GM21786 (cell line): ENCODE measurements around the gene ATXN1L.
"Not testable (repeated sequence)": the region's sequence is repeated elsewhere in the genome, so short reads cannot be mapped to it uniquely, and the experiment has no call there.

ENCODE experiments used
- ATAC-seq: cut with Tn5 transposase; IDR thresholded peaks from one replicate; pipeline ENCODE4 v1.9.1; 2021; ENCODE audit not compliant: unreplicated experiment

Gene ATXN1L, protein sequence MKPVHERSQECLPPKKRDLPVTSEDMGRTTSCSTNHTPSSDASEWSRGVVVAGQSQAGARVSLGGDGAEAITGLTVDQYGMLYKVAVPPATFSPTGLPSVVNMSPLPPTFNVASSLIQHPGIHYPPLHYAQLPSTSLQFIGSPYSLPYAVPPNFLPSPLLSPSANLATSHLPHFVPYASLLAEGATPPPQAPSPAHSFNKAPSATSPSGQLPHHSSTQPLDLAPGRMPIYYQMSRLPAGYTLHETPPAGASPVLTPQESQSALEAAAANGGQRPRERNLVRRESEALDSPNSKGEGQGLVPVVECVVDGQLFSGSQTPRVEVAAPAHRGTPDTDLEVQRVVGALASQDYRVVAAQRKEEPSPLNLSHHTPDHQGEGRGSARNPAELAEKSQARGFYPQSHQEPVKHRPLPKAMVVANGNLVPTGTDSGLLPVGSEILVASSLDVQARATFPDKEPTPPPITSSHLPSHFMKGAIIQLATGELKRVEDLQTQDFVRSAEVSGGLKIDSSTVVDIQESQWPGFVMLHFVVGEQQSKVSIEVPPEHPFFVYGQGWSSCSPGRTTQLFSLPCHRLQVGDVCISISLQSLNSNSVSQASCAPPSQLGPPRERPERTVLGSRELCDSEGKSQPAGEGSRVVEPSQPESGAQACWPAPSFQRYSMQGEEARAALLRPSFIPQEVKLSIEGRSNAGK

DNA sequence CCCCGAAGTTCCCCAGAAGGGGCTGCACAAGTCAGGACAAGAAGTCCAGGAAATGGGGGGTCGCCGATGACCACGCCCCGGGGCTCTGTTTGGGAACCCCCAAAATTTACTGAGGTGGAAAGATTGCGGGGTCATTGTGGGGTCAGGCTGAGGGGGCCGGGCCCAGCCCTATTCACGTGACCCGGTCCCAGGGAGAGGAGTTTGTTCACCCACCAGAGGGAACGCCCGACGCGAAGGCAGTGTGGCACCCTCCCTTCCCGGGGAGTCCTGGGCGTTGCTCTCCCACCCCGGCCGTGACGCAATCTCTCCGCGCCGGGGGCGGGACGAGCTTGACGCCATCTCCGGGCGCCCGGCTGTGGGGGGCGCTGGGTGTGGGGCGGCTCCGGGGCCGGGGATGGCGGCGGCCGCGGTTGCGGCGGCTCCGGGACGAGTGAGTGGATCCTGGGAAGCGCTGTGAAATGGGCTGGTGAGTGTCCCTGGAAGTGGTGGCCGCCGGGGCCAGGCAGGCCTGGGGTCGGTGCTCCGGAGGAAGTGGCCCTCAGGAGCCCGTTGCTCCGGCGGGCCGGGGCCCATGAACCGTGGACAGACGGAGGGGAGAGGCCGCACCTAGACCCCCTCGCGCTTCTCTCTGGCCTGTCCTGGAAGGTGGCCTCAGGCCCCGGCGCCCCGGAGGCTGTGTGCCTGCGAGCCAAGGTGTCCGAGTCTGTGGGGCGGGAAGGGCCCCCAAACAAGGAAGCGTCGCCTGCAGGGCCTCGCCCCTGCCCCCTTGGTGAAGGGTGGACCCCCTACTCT, at the start of gene ATXN1L:
Gene ATXN1L (plus strand): TSS at position 338 of the 792 bp plus-strand sequence. CDS start 3,765 bp downstream, outside the sequence.
- peak; percentile 71 for ATAC-seq

DNA sequence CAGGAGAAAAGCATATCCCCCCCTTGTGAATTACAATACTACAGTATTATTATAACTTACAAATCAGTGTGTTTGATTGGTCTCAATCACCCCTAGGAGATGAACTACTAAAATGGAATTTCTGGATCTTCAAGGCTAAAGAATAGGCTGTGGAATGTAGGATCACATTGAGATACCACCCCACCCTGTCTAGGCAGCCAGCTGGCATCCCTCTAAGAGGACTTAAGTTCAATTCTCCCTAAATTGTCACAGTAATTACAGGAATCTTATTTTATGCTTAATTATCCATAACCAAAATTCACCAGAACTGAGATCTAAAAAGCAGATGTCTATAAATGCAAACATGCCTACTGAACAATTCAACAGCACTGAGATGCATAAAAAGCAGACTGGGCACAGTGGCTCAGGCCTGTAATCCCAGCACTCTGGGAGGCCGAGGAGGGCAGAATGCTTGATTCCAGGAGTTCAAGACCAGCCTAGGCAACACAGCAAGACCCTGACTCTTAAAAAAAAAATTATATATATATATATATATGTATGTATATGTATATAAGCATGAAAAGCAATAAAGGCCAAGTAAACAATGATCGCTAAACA, 49.2 kb upstream of the ATXN1L start:
- no peak for ATAC-seq

DNA sequence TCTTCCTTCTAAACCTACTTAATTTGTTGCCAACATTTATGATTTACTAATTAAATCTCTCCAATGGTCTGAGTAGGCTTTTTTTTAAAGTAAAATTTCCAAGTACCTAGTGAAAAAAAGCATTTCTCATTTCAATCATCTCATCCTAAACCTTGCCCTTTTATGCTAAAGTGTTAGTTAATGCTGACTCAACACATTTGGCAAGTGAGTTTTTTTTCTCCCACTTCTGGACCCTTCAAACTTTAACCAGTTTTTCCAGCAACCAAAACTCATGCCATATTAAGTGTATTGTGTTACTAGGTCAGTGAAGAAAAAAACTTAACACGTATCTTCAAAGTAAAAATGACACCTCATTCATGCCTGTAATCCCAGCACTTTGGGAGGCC, 42.5 kb upstream of the ATXN1L start:
- no peak for ATAC-seq

DNA sequence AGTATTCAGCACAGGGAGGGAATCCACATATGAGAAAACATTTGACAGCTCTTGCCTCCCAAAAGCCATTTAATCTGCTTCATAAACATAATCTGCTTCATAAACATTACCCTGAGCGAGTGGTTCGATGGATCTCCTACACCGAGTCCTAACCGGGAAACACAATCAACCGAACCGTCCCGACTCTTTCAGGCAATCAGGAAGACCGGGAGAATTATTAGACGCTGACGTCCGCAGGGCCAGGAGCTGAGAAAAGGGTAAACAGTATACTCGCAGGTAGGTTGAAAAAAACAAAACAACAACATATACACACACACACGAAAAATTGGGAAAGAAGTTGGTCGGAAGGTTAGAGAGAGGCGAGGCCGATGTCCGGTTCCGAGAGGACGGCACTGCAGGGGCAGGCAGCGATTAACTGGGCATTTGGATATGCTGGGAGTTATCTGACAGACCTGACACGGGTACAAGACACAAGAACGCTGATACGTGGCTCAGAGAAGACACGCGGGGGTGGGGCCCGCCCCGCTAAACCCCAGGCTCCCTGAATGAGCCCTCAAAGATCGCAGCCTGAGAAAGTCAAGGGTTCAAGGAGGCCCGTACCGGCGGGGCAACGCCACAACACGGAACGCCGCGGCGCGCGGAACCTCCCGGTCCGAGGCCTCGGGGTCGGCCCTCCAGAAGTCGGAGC, 37.7 kb upstream of the ATXN1L start:
- ATAC-seq, result peak; percentile 25

DNA sequence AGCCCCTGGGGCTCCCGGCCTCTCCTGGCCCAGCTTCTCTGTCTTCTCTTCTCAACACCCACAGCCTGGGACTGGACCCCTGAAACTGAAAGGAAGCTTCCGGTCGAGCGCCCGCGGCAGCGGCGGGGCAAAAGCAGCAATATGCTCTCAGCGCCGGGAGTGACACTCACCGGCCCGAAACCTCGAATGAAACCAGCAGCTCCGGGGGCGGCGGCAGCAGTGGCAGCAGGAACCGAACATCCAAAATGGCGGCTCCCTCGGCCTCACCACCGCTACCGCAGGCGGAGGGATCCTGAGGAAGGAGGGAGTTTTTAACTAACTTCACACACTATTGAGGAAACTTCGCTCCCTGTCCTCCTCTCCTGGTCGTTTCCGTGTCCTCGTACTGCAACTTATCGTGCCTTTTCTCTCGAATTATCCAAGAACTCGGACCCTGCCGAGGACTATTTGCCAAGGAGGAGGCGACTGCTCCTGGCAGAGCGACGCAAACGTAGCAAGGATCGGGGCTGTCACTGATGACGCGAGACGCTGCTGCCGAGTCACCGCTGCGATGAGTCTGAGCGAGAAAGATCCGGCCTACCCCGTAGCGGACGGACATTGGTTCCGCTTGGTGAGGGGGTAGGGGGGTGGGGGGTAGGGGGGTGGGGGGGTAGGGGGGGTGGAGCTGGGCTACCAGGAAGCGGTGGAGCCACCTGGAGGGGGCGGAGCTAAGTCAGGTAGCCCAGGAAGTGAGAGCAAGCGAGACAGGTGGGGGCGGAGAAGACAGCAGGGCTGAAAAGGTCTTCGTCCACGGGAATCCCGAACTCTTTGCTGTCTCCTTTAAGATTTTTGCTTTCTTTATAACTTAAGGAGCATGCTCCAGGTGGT, 37.0 kb upstream of the ATXN1L start, which contains the start of gene AP1G1:
Gene AP1G1 (minus strand): TSS at position 242 of the 867 bp plus-strand sequence. CDS start 19,355 bp downstream, outside the sequence.
- ATAC-seq, result peak; percentile 70

DNA sequence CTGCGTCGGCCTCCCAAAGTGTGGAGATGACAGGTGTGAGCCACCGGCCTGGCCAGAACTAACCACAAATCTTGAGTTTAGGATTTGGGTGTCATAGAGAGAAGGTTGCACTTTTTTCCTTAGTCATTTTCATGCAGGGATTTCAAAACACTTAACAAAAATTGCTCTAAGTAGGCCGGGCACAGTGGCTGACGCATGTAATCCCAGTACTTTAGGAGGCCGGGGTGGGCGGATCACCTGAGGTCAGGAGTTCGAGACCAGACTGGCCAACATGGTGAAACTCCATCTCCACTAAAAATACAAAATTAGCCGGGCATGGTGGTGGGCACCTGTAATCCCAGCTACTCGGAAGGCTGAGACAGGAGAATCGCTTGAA, 35.6 kb upstream of the ATXN1L start:
- ATAC-seq, result not testable (repeated sequence)

DNA sequence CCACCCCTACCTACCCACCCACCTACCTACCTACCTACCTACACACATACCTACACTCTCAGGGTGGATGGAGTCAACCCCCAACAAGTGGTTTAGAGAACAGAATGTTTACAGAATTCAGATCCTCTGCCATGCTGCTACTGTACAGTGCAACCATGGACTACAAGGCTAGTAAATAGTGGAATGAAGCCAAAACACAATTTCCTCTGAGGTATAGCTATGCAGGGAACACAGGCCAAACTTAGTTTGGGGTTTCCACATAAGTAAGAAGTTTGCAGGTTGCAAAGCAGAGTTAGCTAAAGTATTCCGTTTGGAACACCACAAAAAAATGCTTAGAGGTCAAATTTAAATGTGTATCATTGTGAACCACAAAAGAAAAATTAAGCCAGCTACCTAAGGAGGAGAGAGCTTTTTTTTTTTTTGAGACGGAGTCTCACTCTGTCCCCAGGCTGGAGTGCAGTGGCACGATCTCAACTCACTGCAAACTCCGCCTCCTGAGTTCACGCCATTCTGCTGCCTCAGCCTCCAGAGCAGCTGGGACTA, 34.4 kb upstream of the ATXN1L start:
- ATAC-seq, result no peak

DNA sequence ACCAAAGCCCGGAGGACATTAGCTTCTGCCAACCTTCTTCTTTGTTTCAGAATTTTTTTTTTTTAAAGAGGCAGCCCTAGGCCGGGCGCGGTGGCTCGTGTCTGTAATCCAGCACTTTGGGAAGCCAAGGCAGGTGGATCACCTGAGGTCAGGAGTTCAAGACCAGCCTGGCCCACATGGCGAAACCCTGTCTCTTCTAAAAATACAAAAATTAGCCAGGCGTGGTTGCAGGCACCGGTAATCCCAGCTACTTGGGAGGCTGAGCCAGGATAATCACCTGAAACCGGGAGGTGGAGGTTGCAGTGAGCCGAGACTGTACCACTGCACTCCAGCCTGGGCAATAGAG, 28.6 kb upstream of the ATXN1L start:
- ATAC-seq, result not testable (repeated sequence)

DNA sequence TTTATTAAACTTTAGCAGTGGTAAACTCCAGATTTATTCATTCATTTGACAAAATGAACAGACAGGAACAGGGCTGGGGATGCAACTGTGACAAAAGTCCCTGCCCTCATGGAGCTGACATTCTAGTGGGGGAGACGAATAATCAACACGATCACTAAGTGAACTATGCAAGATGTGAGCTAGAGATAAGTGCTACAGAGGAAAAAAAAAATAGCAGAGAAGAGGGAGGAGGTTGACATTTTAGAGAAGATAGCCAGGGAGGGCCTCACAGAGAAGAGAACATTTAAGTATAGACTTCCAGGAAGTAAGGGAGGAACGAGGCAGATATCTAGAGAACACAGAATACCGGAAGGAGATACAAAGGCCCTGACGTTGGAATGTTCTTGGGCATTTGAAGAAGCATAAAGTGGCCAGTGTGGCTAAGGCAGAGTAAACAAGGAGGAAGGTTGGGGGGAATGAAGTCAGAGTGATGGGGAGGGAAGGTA, 19.2 kb upstream of the ATXN1L start:
- ATAC-seq, result no peak

DNA sequence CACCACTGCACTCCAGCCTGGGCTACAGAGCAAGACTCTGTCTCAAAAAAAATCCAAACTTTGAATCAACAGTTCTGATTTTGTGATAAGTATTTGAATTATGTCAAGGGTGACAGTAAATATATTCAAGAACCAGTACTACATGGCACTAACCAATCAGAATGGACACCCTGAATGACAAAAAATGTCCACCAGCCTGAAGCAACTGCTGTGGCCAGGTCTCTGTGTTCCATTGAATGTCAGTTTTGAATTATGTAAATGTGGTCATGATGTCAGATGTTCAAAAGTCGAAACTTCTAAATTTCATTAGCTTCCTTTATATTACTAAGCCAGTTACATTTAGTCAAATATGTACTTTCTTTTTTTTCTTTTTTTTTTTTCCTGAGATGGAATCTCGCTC, 15.4 kb upstream of the ATXN1L start:
- ATAC-seq, result no peak

DNA sequence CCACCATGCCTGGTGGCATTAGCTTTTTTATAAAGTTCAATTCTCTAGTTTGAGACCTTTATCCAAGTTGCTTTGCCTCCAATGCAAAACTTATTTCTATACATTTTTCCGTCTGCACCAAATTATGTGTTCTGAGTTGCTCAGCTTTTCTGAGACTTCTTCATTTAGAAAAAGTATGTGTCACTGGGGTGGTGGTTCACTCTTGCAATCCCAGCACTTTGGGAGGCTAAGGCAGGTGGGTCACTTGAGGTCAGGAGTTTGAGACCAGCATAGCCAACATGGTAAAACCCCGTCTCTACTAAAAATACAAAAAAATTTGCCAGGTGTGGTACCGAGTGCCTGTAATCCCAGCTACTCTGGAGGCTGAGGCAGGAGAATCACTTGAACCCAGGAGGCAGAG, 14.1 kb upstream of the ATXN1L start:
- ATAC-seq, result not testable (repeated sequence)

DNA sequence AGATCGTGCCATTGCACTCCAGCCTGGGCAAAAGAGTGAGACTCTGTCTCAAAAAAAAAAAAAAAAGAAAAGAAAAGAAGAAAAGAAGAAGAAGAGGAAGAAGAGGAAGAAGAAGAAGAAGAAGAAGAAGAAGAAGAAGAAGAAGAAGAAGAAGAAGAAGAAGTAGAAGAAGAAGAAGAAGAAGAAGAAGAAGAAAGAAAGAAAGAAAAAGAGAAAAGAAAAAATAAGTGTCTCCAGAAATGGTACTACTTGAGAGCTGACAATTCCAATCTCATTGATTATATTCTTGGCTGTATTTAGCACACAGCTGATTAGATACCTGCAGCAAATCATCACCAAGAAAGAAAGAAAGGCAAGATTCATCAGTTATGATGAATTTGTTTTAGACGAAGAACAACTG, 13.7 kb upstream of the ATXN1L start:
- not testable (repeated sequence) for ATAC-seq

DNA sequence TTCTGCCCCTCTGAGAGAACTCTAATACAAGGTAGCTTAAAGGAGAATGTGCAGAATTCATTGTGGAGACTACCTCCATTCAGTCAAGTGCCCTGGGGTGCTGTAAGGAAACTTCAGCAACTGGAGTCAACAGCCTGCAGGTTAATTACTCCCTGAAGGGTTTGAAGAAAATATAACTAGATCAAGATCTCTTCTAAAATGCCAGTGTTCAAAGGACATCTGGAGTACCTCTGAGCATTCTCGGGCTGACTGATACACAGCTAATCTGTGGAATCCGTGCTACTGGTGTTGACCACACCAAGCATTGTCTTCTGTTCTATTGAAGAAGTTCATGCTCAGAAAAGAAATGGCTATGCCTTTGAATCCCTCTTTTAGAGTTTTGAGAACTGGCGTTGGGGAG, 11.5 kb upstream of the ATXN1L start:
- no peak for ATAC-seq

DNA sequence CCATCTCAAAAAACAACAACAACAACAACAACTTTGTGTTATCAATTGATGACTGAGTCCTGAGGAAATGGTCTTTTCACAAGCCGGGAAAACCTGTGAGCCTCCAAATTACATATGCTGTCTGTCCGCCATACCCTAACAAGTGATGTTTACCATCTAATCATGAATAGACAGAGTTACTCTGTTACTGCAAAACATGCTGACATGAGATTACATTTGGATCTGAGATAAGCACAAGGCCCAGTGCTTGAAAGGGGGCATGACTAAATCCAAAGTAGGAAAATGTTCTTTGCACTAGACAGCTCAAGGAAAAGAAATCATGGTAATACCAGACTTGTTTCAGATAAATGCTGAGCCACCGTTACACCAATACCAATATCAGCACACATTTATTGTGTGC, 8.6 kb upstream of the ATXN1L start:
- no peak for ATAC-seq

DNA sequence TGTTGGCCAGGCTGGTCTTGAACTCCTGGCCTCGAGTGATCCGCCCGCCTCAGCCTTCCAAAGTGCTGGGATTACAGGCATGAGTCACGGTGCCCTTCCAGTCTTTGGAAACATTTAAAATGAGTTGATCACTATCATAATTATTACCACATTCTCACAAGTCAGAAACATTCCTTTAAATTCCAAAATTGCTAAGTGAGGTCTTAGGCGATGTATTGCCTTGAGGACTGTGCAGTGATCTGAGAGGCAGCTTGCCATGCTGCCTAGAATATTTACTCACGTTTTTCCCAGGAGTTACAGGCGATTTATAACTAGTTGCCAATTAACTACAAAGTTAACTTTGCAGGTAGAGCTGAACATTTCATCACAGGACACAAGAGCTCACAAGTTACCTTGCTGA, 5.7 kb upstream of the ATXN1L start:
- ATAC-seq, result no peak

DNA sequence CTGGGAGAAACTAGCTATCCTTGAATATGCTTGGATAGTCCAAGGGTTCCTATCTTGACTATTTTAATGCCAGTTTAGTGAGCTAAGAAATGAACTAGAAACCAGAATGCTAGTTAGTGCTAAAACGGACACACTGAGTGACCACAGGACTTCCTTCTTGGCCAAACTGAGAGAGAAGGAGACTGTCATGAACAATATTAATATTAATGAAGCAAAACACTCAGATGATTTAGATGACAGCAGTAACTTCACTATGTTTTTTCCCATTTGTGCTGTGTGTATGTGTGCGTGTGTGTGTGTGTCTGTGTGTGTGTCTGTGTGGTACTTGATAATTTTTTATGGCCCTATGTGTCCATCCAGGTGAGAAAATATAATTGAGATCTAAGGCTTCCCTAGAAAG, 2.2 kb upstream of the ATXN1L start:
- peak; percentile 26 for ATAC-seq

DNA sequence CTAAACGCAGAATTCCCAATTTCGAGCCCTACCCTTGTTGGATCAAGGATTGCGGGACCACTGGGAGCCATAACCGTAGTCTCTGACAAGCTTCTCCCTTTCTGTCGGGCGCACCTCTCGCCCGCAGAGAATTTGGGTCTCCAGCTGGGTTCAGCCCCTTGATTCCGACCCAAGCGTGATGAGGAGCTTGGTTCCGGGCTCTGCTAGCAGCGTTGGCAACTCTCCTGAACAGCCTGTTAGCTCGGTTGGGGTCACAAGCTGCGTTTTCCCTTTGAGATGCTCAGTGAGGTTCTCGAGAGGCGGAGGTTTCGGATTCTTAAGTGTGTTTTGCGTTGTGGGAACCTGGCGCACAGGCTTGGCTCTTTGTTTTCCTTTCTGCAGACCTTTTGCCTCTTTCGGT, 655 bp downstream of the ATXN1L start:
- no peak for ATAC-seq

DNA sequence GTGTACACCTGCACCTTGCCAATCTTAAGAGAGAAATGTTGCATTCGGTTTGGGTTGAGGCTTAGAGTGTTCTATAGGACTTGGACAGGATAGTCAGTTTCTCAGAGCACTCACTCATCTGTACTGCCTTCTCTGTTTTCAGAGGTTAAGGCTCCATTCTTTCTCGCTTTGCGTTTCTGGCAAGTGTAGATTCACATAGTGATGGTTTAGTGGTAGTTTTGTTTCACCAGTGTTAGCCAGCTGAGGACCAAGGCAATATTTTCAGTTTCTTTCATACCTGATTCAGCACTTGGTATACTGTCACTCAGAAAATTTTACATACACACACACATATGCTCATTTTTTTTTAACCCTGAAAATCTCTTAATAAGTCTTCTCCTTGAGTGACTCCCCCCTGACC, 1.3 kb downstream of the ATXN1L start:
- no peak for ATAC-seq

DNA sequence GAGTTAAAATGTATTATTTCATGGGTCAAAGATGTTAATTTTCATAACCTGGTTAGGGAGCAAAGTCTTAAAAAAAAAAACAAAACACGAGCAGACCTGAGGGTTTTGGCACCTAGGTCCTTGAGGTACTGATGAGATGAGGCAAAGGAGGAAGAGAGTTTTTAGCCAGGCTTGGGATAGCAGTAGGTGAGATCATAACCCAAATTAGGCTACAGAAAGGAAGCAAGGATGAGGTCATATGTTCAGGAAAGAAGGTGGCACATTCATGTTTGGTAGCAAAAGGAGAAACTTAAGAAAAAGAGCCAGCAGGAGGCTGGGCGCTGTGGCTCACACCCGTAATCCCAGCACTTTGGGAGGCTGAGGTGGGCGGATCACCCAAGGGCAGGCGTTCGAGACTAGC, 2.8 kb downstream of the ATXN1L start:
- no peak for ATAC-seq
